C4-2B (cell line): ENCODE measurements around the gene CCDC39.

Experiments used
- H3K27ac ChIP-seq: fragments of 450-650 bp; 2 replicates; pipeline ENCODE4 v1.5.1; 2017
- ZFX ChIP-seq: fragments of 450-650 bp; IDR thresholded peaks from 2 replicates; pipeline ENCODE4 v1.6.1; 2017
- TF ChIP-seq, protein P1 (sequence below): fragments of 450-650 bp; conservative IDR thresholded peaks from 2 replicates; pipeline ENCODE4 v1.5.1; 2017; ENCODE audit warnings: mild to moderate bottlenecking

CCDC39 gene

GRCh38 chr3:180661444-180661843, 17.8 kb downstream of the CCDC39 start:
- TF ChIP-seq ZFX: no peak
- TF ChIP-seq, protein P1, sequence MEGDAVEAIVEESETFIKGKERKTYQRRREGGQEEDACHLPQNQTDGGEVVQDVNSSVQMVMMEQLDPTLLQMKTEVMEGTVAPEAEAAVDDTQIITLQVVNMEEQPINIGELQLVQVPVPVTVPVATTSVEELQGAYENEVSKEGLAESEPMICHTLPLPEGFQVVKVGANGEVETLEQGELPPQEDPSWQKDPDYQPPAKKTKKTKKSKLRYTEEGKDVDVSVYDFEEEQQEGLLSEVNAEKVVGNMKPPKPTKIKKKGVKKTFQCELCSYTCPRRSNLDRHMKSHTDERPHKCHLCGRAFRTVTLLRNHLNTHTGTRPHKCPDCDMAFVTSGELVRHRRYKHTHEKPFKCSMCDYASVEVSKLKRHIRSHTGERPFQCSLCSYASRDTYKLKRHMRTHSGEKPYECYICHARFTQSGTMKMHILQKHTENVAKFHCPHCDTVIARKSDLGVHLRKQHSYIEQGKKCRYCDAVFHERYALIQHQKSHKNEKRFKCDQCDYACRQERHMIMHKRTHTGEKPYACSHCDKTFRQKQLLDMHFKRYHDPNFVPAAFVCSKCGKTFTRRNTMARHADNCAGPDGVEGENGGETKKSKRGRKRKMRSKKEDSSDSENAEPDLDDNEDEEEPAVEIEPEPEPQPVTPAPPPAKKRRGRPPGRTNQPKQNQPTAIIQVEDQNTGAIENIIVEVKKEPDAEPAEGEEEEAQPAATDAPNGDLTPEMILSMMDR: no peak
- H3K27ac ChIP-seq: no peak overlapping the region

- no peak overlapping the region for H3K27ac ChIP-seq
- TF ChIP-seq, protein P1: no peak
- no peak for TF ChIP-seq ZFX
Measured at GRCh38 chr3:180657094-180657493, 22.2 kb downstream of the CCDC39 start.

- TF ChIP-seq, protein P1: no peak
- TF ChIP-seq ZFX: no peak
- no peak overlapping the region for H3K27ac ChIP-seq
Measured at GRCh38 chr3:180656406-180656805, 22.9 kb downstream of the CCDC39 start.

DNA sequence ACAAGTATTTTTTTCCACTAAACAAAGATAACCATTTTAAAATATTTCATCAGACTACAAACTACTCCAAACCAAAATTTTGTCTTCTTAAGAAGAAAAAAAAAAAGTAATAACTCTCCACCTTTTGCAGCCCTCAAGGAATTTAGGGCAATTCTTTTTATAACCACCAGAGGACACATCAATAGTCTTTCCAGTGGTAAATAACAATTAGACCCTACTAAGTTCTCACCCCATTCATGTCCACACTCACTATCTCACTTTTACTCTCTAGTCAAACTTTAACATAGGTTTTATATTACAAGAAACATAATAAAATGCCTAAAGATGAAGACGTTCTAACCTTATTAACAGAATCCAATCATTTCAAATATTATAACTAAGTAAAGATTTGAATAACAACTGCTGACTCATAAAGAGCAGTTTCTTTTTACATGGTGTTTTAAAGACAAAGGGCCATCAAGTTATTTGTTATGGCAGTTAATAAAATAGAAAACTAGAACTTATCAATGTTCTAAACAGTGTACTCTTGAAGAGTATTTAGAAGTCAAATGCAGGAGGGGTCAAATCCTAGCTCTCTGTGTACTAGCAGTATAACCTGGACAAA, 33.0 kb downstream of the CCDC39 start:
- no peak for TF ChIP-seq ZFX
- TF ChIP-seq, protein P1: peak; percentile 61
- no peak overlapping the region for H3K27ac ChIP-seq

GRCh38 chr3:180640987-180641386, 38.3 kb downstream of the CCDC39 start:
- H3K27ac ChIP-seq: no peak overlapping the region
- TF ChIP-seq, protein P1: no peak
- TF ChIP-seq ZFX: no peak

- no peak for TF ChIP-seq ZFX
- TF ChIP-seq, protein P1: no peak
- no peak overlapping the region for H3K27ac ChIP-seq
Measured at GRCh38 chr3:180633722-180634121, 45.6 kb downstream of the CCDC39 start.

- H3K27ac ChIP-seq: no peak overlapping the region
- TF ChIP-seq ZFX: no peak
- TF ChIP-seq, protein P1: peak; percentile 72
Measured at GRCh38 chr3:180631317-180631716, 48.0 kb downstream of the CCDC39 start.
